K562 (cell line): ENCODE measurements around the gene MT1E. TPM values are rescaled to one million over a fixed set of nuclear protein-coding genes. Genes with fewer than 3 reads are reported as not detected.
A peak's percentile ranks its signal among the peaks of the same experiment; 100 is the strongest.

Source experiments
- BRF2 ChIP-seq: IDR thresholded peaks from 3 replicates; pipeline ENCODE4 v1.6.1; 2011; ENCODE audit warnings: borderline replicate concordance, mild to moderate bottlenecking; ENCODE audit not compliant: insufficient read length, insufficient read depth
- E2F8 ChIP-seq: fragments of 450-650 bp; IDR thresholded peaks from 2 replicates; pipeline ENCODE4 v1.7.1; 2018; ENCODE audit warnings: mild to moderate bottlenecking, low read depth; ENCODE audit not compliant: partially characterized antibody
- ETV5 ChIP-seq: sonication (generic); formaldehyde crosslinking; IDR thresholded peaks from 2 replicates; pipeline ENCODE4 v1.4.0; 2020; ENCODE audit warnings: low read depth, mild to moderate bottlenecking, missing genetic modification reagents
- FOXK2 ChIP-seq, 2 experiments: fragments of 450-650 bp; IDR thresholded peaks in 1 of 2; conservative IDR thresholded peaks in 1 of 2; 2 replicates each; pipeline ENCODE4 v1.6.1; 2016; ENCODE audit warnings: low read depth in 2 of 2, mild to moderate bottlenecking in 1 of 2
- HCFC1 ChIP-seq: IDR thresholded peaks from 2 replicates; pipeline ENCODE4 v1.6.1; 2012; ENCODE audit warnings: low read depth, low read length, improper control_type of control experiment
- L3MBTL2 ChIP-seq: fragments of 450-650 bp; IDR thresholded peaks from 2 replicates; pipeline ENCODE4 v1.6.1; 2016; ENCODE audit warnings: mild to moderate bottlenecking, moderate library complexity
- MAFG ChIP-seq: fragments of 450-650 bp; conservative IDR thresholded peaks from 2 replicates; pipeline ENCODE4 v1.6.1; 2016; ENCODE audit warnings: missing genetic modification characterization, missing compliant biosample characterization
- NRF1 ChIP-seq, 2 experiments: fragments of 450-650 bp; IDR thresholded peaks in 1 of 2; conservative IDR thresholded peaks in 1 of 2; 2 replicates each; pipeline ENCODE4 v1.6.1; 2014; ENCODE audit warnings: mild to moderate bottlenecking in 2 of 2
- SIX5 ChIP-seq, 2 experiments: IDR thresholded peaks; 2 replicates each; pipeline ENCODE4 v1.6.1; 2011; ENCODE audit warnings: low read length in 2 of 2, borderline replicate concordance in 1 of 2, low read depth in 1 of 2, mild to moderate bottlenecking in 1 of 2, moderate library complexity in 1 of 2; ENCODE audit not compliant: insufficient read depth in 1 of 2
- TBL1XR1 ChIP-seq, 2 experiments: IDR thresholded peaks; 2 replicates each; pipeline ENCODE4 v1.6.1; 2012; ENCODE audit warnings: improper control_type of control experiment in 2 of 2, low read length in 2 of 2, mild to moderate bottlenecking in 1 of 2
- TRIM24 ChIP-seq, 2 experiments: fragments of 450-650 bp; IDR thresholded peaks; 2 replicates each; pipeline ENCODE4 v1.6.1; 2016
- ZBTB40 ChIP-seq, 2 experiments: fragments of 450-650 bp in 1 of 2; sonication (generic) in 1 of 2; formaldehyde crosslinking in 1 of 2; IDR thresholded peaks; 2 replicates each; pipeline versions ENCODE4 v1.7.1 to v1.9.0; 2016 to 2022; ENCODE audit warnings: inconsistent platforms in 1 of 2, mild to moderate bottlenecking in 1 of 2, missing genetic modification reagents in 1 of 2
- ZNF174 ChIP-seq: fragments of 250-450 bp; sonication (Bioruptor Pico); IDR thresholded peaks from 2 replicates; pipeline ENCODE4 v1.4.0; 2020; ENCODE audit warnings: mild to moderate bottlenecking
- polyA plus RNA-seq, 8 experiments: library from polyadenylated mRNA; depleted of rRNA in 4 of 8; stranded (reverse) in 5 of 8; unstranded in 3 of 8; fragments of >200 nt; fragmentation: Nextera tagmentation in 2 of 8; fragmentation: Illumina TruSeq in 1 of 8; extraction: Ambion mirVana in 2 of 8; extraction: Trizol in 1 of 8; gene quantifications; 2 replicates each; pipeline versions ENCODE4 v1.2.1 to v1.2.3, GENCODE V29; 2011 to 2014; ENCODE audit warnings: inconsistent platforms in 1 of 8, missing spikeins in 1 of 8
- total RNA-seq, 7 experiments: library from RNA; depleted of rRNA in 6 of 7; stranded (reverse); fragments of >200 nt in 6 of 7; fragmentation: Illumina TruSeq in 2 of 7; extraction: Trizol in 2 of 7; gene quantifications; 2 replicates each; pipeline versions ENCODE4 v1.2.1 to v1.2.3, GENCODE V29; 2011 to 2021; ENCODE audit warnings: low replicate concordance in 1 of 7

MT1E gene
- total and polyA plus RNA-seq, 9 of the 15 experiments (the other 6 are each of a cell fraction or from before 2014, with no cell fraction given), result 0.29 to 0.81 (median 0.46) TPM; not detected in 3

- TF ChIP-seq ZBTB40 (IDR thresholded peaks at IDR 0.05), result peak; percentile 45; the same call in 1 of the 2 replicates
- TF ChIP-seq ZBTB40 (CRISPR knock-in tag; IDR thresholded peaks at IDR 0.05), result no peak
- no peak for TF ChIP-seq BRF2
- TF ChIP-seq FOXK2 (conservative IDR thresholded peaks at IDR 0.05 in 1 of 2, IDR thresholded peaks at IDR 0.05 in 1 of 2; ENCODE audit: low read depth in 2 of 2), result peak; percentile 60 to 74; a peak in 3 of 4 replicates
- no peak; the same call in 1 of the 2 replicates for TF ChIP-seq HCFC1
- no peak for TF ChIP-seq MAFG (tag)
- no peak for TF ChIP-seq E2F8
- 0 out of 4 replicates have a peak, but pooled peaks of 1 of the 2 experiments have one; percentile 24 for TF ChIP-seq TRIM24 (IDR thresholded peaks at IDR 0.05)
- no peak for TF ChIP-seq ETV5 (CRISPR knock-in tag)
- TF ChIP-seq NRF1 (conservative IDR thresholded peaks at IDR 0.05 in 1 of 2, IDR thresholded peaks at IDR 0.05 in 1 of 2), result peak; percentile 87 to 88
- peak; percentile 73; the same call in 1 of the 2 replicates for TF ChIP-seq L3MBTL2
- TF ChIP-seq TBL1XR1 (IDR thresholded peaks at IDR 0.05; ENCODE audit: low read length in 2 of 2), result no peak; a peak in 1 of 4 replicates
- no peak for TF ChIP-seq ZNF174
- no peak for TF ChIP-seq SIX5 (IDR thresholded peaks at IDR 0.05; ENCODE audit: borderline replicate concordance in 1 of 2, insufficient read depth in 1 of 2, low read depth in 1 of 2, low read length in 2 of 2)
These were observed 17.3 kb upstream of the MT1E start, which contains the start of gene MT2A (continued) for GRCh38 chr16:56608043-56608875.
